ENCODE results near the gene TLE3. TPM values are rescaled to one million over a fixed set of nuclear protein-coding genes. Genes with fewer than 3 reads are reported as not detected.

TLE3 gene
- total RNA-seq, 4 donors from 2014 or later = 91.2 to 154 (median 137) TPM

DNA sequence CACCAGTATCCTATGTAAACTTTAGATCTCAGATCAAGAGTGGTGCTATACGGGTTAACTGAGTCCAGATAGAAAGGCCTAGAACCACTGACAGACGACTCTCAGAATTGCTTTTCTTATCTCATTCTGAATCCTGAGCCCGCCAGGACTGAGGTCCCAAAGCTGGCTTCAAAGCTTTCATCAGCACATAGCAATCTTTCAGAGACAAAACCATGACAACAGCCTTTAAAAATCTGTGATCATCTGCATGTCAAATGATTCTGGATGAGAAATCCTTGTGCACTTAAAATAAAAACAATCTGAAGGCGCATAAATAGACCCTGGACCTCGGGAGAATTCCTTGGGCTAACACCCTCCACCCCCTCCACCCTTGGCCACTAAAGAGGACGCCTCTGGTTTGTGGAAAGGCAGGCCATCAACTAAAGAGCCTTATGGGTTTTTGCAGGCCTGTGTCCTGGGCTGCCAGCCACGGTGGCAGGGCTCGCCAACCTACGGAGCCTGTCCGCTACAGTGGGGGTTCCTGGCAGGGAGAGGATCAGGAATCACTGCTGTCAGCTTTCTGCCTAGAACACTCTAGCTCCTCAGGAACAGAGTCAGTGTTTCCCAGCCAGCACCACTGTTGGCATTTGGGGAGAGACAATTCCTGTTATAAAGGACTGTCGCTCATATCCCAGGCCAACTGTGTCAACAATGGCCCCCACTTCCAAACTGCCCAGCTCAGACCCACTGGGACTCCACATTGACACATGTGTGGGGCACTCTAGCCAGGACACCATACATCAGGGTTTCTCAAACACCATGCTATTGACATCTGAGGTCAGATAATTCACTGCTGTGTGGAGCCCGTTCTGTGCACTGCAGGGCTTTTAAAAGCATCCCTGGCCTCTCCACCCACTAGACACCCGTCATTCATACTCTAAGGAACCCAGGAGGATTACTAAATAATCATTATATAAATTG, 20.2 kb downstream of the TLE3 start:
- peaks cover 14% of the 10 kb centered on the region for H3K4me1 ChIP-seq
- 67% methylated on average over 13 of the region's 13 CpGs for WGBS
- no peak overlapping the region for H3K27ac ChIP-seq
- TF ChIP-seq EP300 (IDR thresholded peaks at IDR 0.05) (no peak), POLR2A (IDR thresholded peaks at IDR 0.05) (no peak), POLR2AphosphoS5 (IDR thresholded peaks at IDR 0.05) (no peak)
- no peak for DNase-seq (ENCODE audit: low spot score in 2 of 2)
- no peaks in the 10 kb centered on the region for H3K27me3 ChIP-seq
- no peak overlapping the region for H3K4me3 ChIP-seq
- H3K9me3 ChIP-seq = no peaks in the 10 kb centered on the region
- H3K36me3 ChIP-seq = peaks cover 61% of the 10 kb centered on the region

- Histone ChIP-seq H3K4me1 (peaks cover 14% of the 10 kb centered on the region), H3K36me3 (peaks cover 68% of the 10 kb centered on the region), H3K4me3 (no peak overlapping the region), H3K9me3 (no peaks in the 10 kb centered on the region), H3K27ac (no peak overlapping the region), H3K27me3 (no peaks in the 10 kb centered on the region)
- 96% methylated on average over 13 of the region's 13 CpGs for WGBS
- DNase-seq (ENCODE audit: low spot score in 2 of 2) = no peak
- TF ChIP-seq, protein P1, sequence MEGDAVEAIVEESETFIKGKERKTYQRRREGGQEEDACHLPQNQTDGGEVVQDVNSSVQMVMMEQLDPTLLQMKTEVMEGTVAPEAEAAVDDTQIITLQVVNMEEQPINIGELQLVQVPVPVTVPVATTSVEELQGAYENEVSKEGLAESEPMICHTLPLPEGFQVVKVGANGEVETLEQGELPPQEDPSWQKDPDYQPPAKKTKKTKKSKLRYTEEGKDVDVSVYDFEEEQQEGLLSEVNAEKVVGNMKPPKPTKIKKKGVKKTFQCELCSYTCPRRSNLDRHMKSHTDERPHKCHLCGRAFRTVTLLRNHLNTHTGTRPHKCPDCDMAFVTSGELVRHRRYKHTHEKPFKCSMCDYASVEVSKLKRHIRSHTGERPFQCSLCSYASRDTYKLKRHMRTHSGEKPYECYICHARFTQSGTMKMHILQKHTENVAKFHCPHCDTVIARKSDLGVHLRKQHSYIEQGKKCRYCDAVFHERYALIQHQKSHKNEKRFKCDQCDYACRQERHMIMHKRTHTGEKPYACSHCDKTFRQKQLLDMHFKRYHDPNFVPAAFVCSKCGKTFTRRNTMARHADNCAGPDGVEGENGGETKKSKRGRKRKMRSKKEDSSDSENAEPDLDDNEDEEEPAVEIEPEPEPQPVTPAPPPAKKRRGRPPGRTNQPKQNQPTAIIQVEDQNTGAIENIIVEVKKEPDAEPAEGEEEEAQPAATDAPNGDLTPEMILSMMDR (IDR thresholded peaks at IDR 0.05) = no peak
- TF ChIP-seq POLR2AphosphoS5 (IDR thresholded peaks at IDR 0.05) (no peak), EP300 (IDR thresholded peaks at IDR 0.05) (no peak), POLR2A (IDR thresholded peaks at IDR 0.05) (no peak)
Observed at GRCh38 chr15:70074380-70074779, 23.3 kb downstream of the TLE3 start.

GRCh38 chr15:70072479-70072878, 25.2 kb downstream of the TLE3 start:
- Histone ChIP-seq H3K27ac (no peak overlapping the region), H3K4me1 (peaks cover 8% of the 10 kb centered on the region), H3K4me3 (no peak overlapping the region), H3K9me3 (no peaks in the 10 kb centered on the region), H3K27me3 (no peaks in the 10 kb centered on the region), H3K36me3 (peaks cover 76% of the 10 kb centered on the region)
- no peak for DNase-seq (ENCODE audit: low spot score in 2 of 2)
- WGBS = 95% methylated on average over 3 of the region's 3 CpGs
- TF ChIP-seq, protein P1 (IDR thresholded peaks at IDR 0.05) = no peak
- TF ChIP-seq EP300 (IDR thresholded peaks at IDR 0.05) = no peak
- no peak for TF ChIP-seq POLR2A (IDR thresholded peaks at IDR 0.05)
- no peak for TF ChIP-seq POLR2AphosphoS5 (IDR thresholded peaks at IDR 0.05)

GRCh38 chr15:70071799-70072198, 25.9 kb downstream of the TLE3 start:
- Histone ChIP-seq H3K27ac (no peak overlapping the region), H3K4me3 (no peak overlapping the region), H3K9me3 (no peaks in the 10 kb centered on the region), H3K27me3 (no peaks in the 10 kb centered on the region), H3K36me3 (peaks cover 79% of the 10 kb centered on the region), H3K4me1 (peaks cover 2% of the 10 kb centered on the region)
- no peak for TF ChIP-seq POLR2A (IDR thresholded peaks at IDR 0.05)
- TF ChIP-seq EP300 (IDR thresholded peaks at IDR 0.05) = no peak
- no peak for TF ChIP-seq POLR2AphosphoS5 (IDR thresholded peaks at IDR 0.05)
- TF ChIP-seq, protein P1 (IDR thresholded peaks at IDR 0.05) = no peak
- WGBS = 87% methylated on average over 18 of the region's 19 CpGs
- DNase-seq (ENCODE audit: low spot score in 2 of 2) = no peak

DNA sequence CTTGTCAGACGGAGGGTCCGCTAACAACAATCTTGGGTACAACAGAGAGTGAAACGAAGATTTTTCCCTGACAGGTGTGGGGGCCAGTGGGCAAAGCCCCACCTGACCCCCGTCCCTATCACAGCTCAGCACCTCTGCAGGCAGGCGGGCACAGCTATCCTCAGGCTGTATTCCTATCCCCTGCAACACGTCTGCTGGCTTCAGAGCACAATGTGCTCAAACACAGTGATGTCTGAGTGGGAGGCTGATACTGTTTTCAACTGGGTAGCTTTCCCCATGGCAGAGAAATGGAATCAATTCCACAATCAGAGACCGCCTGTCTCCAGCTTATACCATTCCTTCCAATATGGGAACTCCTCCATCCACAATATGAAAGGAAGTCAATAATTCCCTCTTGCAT, 28.0 kb downstream of the TLE3 start:
- H3K4me1 ChIP-seq = no peaks in the 10 kb centered on the region
- DNase-seq (ENCODE audit: low spot score in 2 of 2) = no peak
- no peak overlapping the region for H3K27ac ChIP-seq
- H3K4me3 ChIP-seq = no peak overlapping the region
- peaks cover 84% of the 10 kb centered on the region for H3K36me3 ChIP-seq
- H3K9me3 ChIP-seq = no peaks in the 10 kb centered on the region
- no peaks in the 10 kb centered on the region for H3K27me3 ChIP-seq
- TF ChIP-seq, protein P1 (IDR thresholded peaks at IDR 0.05) = no peak
- TF ChIP-seq POLR2A (IDR thresholded peaks at IDR 0.05) (no peak), EP300 (IDR thresholded peaks at IDR 0.05) (no peak)
- 100% methylated on average over 1 of the region's 7 CpGs for WGBS
